ENCODE measurements around the gene ACR. TPM values are rescaled to one million over a fixed set of nuclear protein-coding genes. Genes with fewer than 3 reads are reported as not detected.
"Not testable (repeated sequence)": the region's sequence is repeated elsewhere in the genome, so short reads cannot be mapped to it uniquely, and the experiment has no call there.

ACR gene
- total RNA-seq, 2 donors from 2014 or later = 0.18 TPM; not detected in 1

- not testable (repeated sequence) for H3K4me1 Mint-ChIP-seq; H3K4me1 ChIP-seq (ENCODE audit: control insufficient read depth, insufficient read depth, low read length); H3K36me3 ChIP-seq (ENCODE audit: control insufficient read depth, insufficient read depth, low read length); H3K27me3 Mint-ChIP-seq (ENCODE audit: insufficient read depth); H3K27ac ChIP-seq (ENCODE audit: low read depth, low read length); H3K36me3 Mint-ChIP-seq (ENCODE audit: low read depth); H3K27me3 ChIP-seq (ENCODE audit: control insufficient read depth, insufficient read depth, low read length, poor library complexity, severe bottlenecking); H3K9me3 Mint-ChIP-seq; H3K9me3 ChIP-seq (ENCODE audit: control insufficient read depth, low read length); H3K9ac ChIP-seq (ENCODE audit: extremely low read depth, low read length, poor library complexity, severe bottlenecking)
- H3K27ac Mint-ChIP-seq = peak overlapping the region; percentile 41
- DNase-seq = peak; percentile 34
- peak overlapping the region; percentile 56 for H3K4me3 ChIP-seq (ENCODE audit: low read length)
- H3K4me3 Mint-ChIP-seq = peak overlapping the region; percentile 44
- WGBS, 2 experiments (ENCODE audit: insufficient coverage in 1 of 2, insufficient read length in 1 of 2) = 91% methylated on average over 4 of the region's 5 CpGs; no CpG with 5 or more reads in 1 of the 2 experiments
Observed at GRCh38 chr22:50785289-50785688, 47.3 kb downstream of the ACR start.

DNA sequence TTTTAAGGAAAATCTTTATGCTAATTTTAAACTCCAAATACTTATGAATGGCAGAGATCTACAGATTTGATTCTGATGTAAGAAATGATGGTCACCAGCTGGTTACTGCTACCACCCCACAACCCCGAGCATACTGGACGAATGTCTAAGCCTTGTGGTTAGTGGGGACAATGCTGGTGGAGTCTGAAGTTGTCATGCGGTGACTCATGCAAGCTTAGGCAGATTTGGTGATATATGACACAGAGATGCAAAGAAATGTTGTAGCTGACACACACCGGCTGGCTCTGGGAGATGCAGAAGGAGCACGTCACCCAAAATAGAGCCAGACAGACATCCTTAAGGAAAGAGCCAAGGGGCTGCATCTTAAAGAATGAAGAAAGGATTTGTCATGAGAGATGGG is 48.9 kb downstream of the ACR start:
- not testable (repeated sequence) for H3K4me3 ChIP-seq (ENCODE audit: low read length); H3K27me3 Mint-ChIP-seq (ENCODE audit: insufficient read depth); H3K9ac ChIP-seq (ENCODE audit: extremely low read depth, low read length, poor library complexity, severe bottlenecking); H3K4me3 Mint-ChIP-seq; H3K4me1 Mint-ChIP-seq; H3K27me3 ChIP-seq (ENCODE audit: control insufficient read depth, insufficient read depth, low read length, poor library complexity, severe bottlenecking); H3K9me3 ChIP-seq (ENCODE audit: control insufficient read depth, low read length); DNase-seq; H3K9me3 Mint-ChIP-seq; H3K4me1 ChIP-seq (ENCODE audit: control insufficient read depth, insufficient read depth, low read length); H3K36me3 ChIP-seq (ENCODE audit: control insufficient read depth, insufficient read depth, low read length); H3K36me3 Mint-ChIP-seq (ENCODE audit: low read depth); H3K27ac Mint-ChIP-seq; H3K27ac ChIP-seq (ENCODE audit: low read depth, low read length)
- 85% methylated on average over 2 of the region's 5 CpGs; no CpG with 5 or more reads in 1 of the 2 experiments for whole genome bisulfite sequencing, 2 experiments (ENCODE audit: insufficient coverage in 1 of 2, insufficient read length in 1 of 2)

Other genes with a start within 250 kb of the ACR start
- gene LMF2, start 230.5 kb upstream of the ACR start, total RNA-seq = 10 to 100 TPM; 58.8 to 65.2 TPM
- 10 to 100 TPM; 63.3 to 73.1 TPM for gene NCAPH2, start 230.0 kb upstream of the ACR start, total RNA-seq
- 1 to 10 TPM in 1 of 2 donors, under 1 TPM in 1; 0.89 to 2.3 TPM for gene SCO2, start 212.6 kb upstream of the ACR start, total RNA-seq
- 1 to 10 TPM; 1.2 to 2.1 TPM for gene TYMP, start 208.2 kb upstream of the ACR start, total RNA-seq
- gene KLHDC7B, start 192.3 kb upstream of the ACR start, total RNA-seq = not detected
- gene SYCE3, start 175.3 kb upstream of the ACR start, total RNA-seq = under 1 TPM; 0.70 to 0.91 TPM
- 100 to 1,000 TPM in 1 of 2 donors, 10 to 100 TPM in 1; 83.5 to 105 TPM for gene CPT1B, start 159.8 kb upstream of the ACR start, total RNA-seq
- 100 to 1,000 TPM; 108 TPM for gene CHKB, start 155.4 kb upstream of the ACR start, total RNA-seq
- 1 to 10 TPM; 1.2 to 1.4 TPM for gene MAPK8IP2, start 137.4 kb upstream of the ACR start, total RNA-seq
- gene ARSA, start 110.1 kb upstream of the ACR start, total RNA-seq = 10 to 100 TPM; 28.6 to 30.6 TPM
- 10 to 100 TPM in 1 of 2 donors, 1 to 10 TPM in 1; 9.4 to 11.1 TPM for gene SHANK3, start 65.4 kb upstream of the ACR start, total RNA-seq
- gene RABL2B, start 45.4 kb downstream of the ACR start, total RNA-seq = 10 to 100 TPM; 35.4 to 35.5 TPM